Loucy (cell line): ENCODE measurements around the gene ADAT3.

Experiments used
- H2AFZ ChIP-seq: fragments of 200-600 bp; sonication (generic); 2 replicates; pipeline ENCODE4 v1.6.0; 2016; ENCODE audit warnings: antibody characterized with exemption, mild to moderate bottlenecking, low read length, moderate library complexity
- H3F3A ChIP-seq: fragments of 200-600 bp; 2 replicates; pipeline ENCODE4 v1.6.0; 2016; ENCODE audit warnings: antibody characterized with exemption, low read depth, mild to moderate bottlenecking
- H3K27me3 ChIP-seq: fragments of 200-600 bp; sonication (generic); 2 replicates; pipeline ENCODE4 v1.6.1; 2014; ENCODE audit warnings: low read length, mild to moderate bottlenecking; ENCODE audit not compliant: insufficient read depth, poor library complexity, severe bottlenecking
- H3K36me3 ChIP-seq: fragments of 200-600 bp; sonication (generic); 2 replicates; pipeline ENCODE4 v1.6.1; 2016; ENCODE audit warnings: low read length; ENCODE audit not compliant: insufficient read depth
- H3K4me1 ChIP-seq: fragments of 200-600 bp; sonication (generic); 2 replicates; pipeline ENCODE4 v1.5.1; 2014; ENCODE audit warnings: low read length, mild to moderate bottlenecking; ENCODE audit not compliant: insufficient read depth, poor library complexity, severe bottlenecking
- H3K4me2 ChIP-seq: fragments of 200-600 bp; sonication (generic); 2 replicates; pipeline ENCODE4 v1.6.0; 2014; ENCODE audit warnings: antibody characterized with exemption, low read length, low read depth, mild to moderate bottlenecking; ENCODE audit not compliant: poor library complexity, severe bottlenecking
- H3K4me3 ChIP-seq: fragments of 200-600 bp; sonication (generic); 2 replicates; pipeline ENCODE4 v1.5.1; 2014; ENCODE audit warnings: low read length, mild to moderate bottlenecking, mixed read lengths; ENCODE audit not compliant: poor library complexity, severe bottlenecking
- H3K79me2 ChIP-seq: fragments of 200-600 bp; sonication (generic); 2 replicates; pipeline ENCODE4 v1.6.1; 2014; ENCODE audit warnings: low read length; ENCODE audit not compliant: insufficient read depth
- H3K9ac ChIP-seq: fragments of 200-600 bp; sonication (generic); 2 replicates; pipeline ENCODE4 v1.6.0; 2014; ENCODE audit warnings: mild to moderate bottlenecking, low read depth, low read length, moderate library complexity; ENCODE audit not compliant: poor library complexity, severe bottlenecking
- H3K9me2 ChIP-seq: fragments of 200-600 bp; sonication (generic); replicated peaks from 2 replicates; pipeline ENCODE4 v1.6.1; 2016; ENCODE audit warnings: low read depth, low read length, mixed read lengths
- H3K9me3 ChIP-seq: fragments of 200-600 bp; sonication (generic); 2 replicates; pipeline ENCODE4 v1.6.1; 2014; ENCODE audit warnings: mild to moderate bottlenecking, antibody characterized with exemption, low read length, low read depth; ENCODE audit not compliant: insufficient read depth
- H4K20me1 ChIP-seq: fragments of 200-600 bp; sonication (generic); 2 replicates; pipeline ENCODE4 v1.6.0; 2014; ENCODE audit warnings: antibody characterized with exemption, low read length, mild to moderate bottlenecking; ENCODE audit not compliant: insufficient read depth, poor library complexity, severe bottlenecking
- EZH2phosphoT487 ChIP-seq: fragments of 200-600 bp; IDR thresholded peaks from 2 replicates; pipeline ENCODE4 v1.6.1; 2018; ENCODE audit warnings: antibody characterized with exemption, mild to moderate bottlenecking, moderate library complexity, borderline replicate concordance
- TF ChIP-seq, protein P1 (sequence below): fragments of 200-600 bp; sonication (generic); conservative IDR thresholded peaks from 2 replicates; pipeline ENCODE4 v1.5.1; 2014; ENCODE audit warnings: mild to moderate bottlenecking, antibody characterized with exemption, low read length

ADAT3 gene

DNA sequence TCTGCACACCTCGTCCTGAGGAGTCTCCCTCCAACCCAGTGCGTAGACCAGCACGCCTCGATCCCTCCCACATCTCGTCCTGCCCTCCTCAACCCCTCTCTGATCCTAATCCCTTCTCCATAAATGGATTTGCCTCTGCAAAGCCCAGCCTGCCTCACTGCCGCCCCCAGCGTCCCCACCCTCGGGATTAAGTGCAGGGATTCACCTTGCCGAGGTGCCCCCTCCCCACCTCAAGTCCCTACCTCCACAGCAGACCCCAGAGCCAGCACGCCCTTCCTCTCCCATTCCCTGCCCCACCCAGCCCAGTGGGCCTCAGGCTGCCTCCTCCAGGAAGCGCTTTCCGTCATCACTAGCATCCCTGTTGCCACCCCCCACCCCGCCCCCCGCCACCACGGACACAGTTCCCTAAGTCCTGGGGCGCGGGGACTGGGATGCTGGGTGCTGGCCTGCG is 45.8 kb upstream of the ADAT3 start:
- no peak overlapping the region for H3K9ac ChIP-seq
- H3K9me2 ChIP-seq = no peaks in the 10 kb centered on the region
- H3K4me2 ChIP-seq = peak overlapping the region; percentile 81
- peaks cover 78% of the 10 kb centered on the region for H3K79me2 ChIP-seq
- no peaks in the 10 kb centered on the region for H3K36me3 ChIP-seq
- H3K4me1 ChIP-seq = peaks cover 30% of the 10 kb centered on the region
- no peak overlapping the region for H2AFZ ChIP-seq
- TF ChIP-seq, protein P1, sequence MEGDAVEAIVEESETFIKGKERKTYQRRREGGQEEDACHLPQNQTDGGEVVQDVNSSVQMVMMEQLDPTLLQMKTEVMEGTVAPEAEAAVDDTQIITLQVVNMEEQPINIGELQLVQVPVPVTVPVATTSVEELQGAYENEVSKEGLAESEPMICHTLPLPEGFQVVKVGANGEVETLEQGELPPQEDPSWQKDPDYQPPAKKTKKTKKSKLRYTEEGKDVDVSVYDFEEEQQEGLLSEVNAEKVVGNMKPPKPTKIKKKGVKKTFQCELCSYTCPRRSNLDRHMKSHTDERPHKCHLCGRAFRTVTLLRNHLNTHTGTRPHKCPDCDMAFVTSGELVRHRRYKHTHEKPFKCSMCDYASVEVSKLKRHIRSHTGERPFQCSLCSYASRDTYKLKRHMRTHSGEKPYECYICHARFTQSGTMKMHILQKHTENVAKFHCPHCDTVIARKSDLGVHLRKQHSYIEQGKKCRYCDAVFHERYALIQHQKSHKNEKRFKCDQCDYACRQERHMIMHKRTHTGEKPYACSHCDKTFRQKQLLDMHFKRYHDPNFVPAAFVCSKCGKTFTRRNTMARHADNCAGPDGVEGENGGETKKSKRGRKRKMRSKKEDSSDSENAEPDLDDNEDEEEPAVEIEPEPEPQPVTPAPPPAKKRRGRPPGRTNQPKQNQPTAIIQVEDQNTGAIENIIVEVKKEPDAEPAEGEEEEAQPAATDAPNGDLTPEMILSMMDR = no peak
- TF ChIP-seq EZH2phosphoT487 = no peak
- peaks cover 62% of the 10 kb centered on the region for H4K20me1 ChIP-seq
- no peaks in the 10 kb centered on the region for H3K27me3 ChIP-seq
- H3K4me3 ChIP-seq = no peak overlapping the region
- H3K9me3 ChIP-seq = no peaks in the 10 kb centered on the region
- H3F3A ChIP-seq = no peaks in the 10 kb centered on the region

DNA sequence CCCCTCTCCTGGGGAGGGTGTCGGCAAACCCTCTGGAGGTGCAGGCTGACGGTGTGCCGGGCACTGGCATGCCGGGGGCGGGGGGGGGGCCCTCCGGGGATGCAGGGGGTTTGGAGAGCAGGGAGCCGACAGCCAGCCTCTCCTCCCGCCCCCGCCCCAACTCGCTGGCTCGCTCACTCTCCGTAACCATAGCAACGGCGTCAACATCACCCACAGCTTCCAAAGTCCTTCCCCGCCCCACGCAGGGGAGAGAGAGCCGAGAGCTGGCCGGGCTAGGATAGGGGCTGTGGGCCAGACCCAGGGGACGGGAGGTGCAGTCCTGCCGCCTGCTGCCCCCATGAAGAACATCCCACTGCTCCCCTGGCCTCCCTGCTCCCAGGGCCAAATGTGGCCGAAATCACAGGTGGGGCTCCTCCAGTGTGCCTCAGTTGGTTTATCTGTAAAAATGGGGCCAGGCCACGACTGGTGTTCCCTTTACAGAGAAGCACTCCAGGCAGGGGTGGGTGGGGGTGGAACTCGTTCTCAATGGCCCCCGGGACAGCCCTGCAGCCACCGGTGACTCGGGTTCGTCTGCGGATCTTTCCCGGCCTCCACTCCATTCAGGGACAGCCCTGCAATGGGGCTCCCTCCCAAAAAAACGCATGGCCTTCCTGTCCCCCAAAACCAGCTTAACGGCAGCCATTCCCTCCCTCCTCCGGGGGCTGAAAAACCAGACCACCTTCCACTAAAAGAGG is 45.0 kb upstream of the ADAT3 start:
- H3K27me3 ChIP-seq = no peaks in the 10 kb centered on the region
- TF ChIP-seq EZH2phosphoT487 = no peak
- TF ChIP-seq, protein P1 = no peak
- peaks cover 24% of the 10 kb centered on the region for H3K4me1 ChIP-seq
- H2AFZ ChIP-seq = no peak overlapping the region
- H3K79me2 ChIP-seq = peaks cover 73% of the 10 kb centered on the region
- H3K4me3 ChIP-seq = peak overlapping the region; percentile 95
- H4K20me1 ChIP-seq = peaks cover 56% of the 10 kb centered on the region
- no peaks in the 10 kb centered on the region for H3K9me2 ChIP-seq
- H3K9me3 ChIP-seq = no peaks in the 10 kb centered on the region
- H3K4me2 ChIP-seq = peak overlapping the region; percentile 81
- no peaks in the 10 kb centered on the region for H3K36me3 ChIP-seq
- H3K9ac ChIP-seq = peak overlapping the region; percentile 16
- no peaks in the 10 kb centered on the region for H3F3A ChIP-seq

DNA sequence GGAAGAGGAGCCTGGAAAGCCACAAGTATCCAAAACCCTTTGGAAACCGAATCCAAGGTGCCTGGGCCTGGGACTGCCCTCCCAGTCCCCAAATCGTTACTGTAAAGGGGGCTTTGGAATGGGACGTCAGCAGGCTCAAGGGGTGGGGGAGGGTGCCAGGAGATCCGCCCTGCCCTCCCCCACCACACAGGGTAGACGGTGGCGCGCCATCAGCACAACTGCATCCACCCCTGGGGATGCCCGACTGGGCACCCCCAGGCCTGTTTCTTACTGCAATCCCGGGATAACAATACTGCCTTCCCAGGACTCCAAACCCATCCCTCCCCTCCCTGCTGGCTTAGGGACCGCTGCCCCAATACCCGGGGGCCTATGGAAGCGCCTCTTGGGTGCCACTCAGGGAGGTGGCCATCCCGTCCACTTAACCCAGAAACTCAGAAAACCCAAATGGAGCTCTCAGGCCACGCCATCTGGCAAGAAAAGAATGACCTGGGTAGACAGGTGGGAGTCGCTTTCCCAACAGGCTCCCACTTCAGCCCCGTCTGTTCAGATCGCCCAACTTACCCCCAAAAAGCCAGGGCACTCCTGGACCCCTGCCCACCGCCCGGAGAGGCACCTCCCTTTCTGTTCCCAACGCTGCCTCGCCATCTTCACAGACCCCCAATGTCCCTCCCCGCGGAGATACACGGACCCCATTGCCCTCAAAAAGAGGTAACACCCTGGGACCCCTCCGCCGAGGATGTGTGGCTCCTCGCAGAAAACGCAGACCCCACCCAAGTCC is 44.2 kb upstream of the ADAT3 start:
- H3K9me2 ChIP-seq = no peaks in the 10 kb centered on the region
- H3K79me2 ChIP-seq = peaks cover 73% of the 10 kb centered on the region
- peaks cover 50% of the 10 kb centered on the region for H4K20me1 ChIP-seq
- H3K4me1 ChIP-seq = peaks cover 20% of the 10 kb centered on the region
- no peak for TF ChIP-seq EZH2phosphoT487
- TF ChIP-seq, protein P1 = no peak
- peak overlapping the region; percentile 95 for H3K4me3 ChIP-seq
- no peaks in the 10 kb centered on the region for H3K27me3 ChIP-seq
- H3K9me3 ChIP-seq = no peaks in the 10 kb centered on the region
- peak overlapping the region; percentile 81 for H3K4me2 ChIP-seq
- no peaks in the 10 kb centered on the region for H3K36me3 ChIP-seq
- H3K9ac ChIP-seq = peak overlapping the region; percentile 76
- no peak overlapping the region for H2AFZ ChIP-seq
- no peaks in the 10 kb centered on the region for H3F3A ChIP-seq
